NB4 (cell line): ENCODE data around the gene TXNDC15.

Source experiments
- POLR2A ChIP-seq: IDR thresholded peaks from 2 replicates; pipeline ENCODE4 v1.6.1; 2011; ENCODE audit warnings: mild to moderate bottlenecking; ENCODE audit not compliant: insufficient read length; ENCODE audit errors: extremely low read depth
- TF ChIP-seq, protein P1 (sequence below): IDR thresholded peaks from one replicate; pipeline ENCODE4 v1.5.1; 2012; ENCODE audit warnings: low read depth, low read length
- TF ChIP-seq, protein P2 (sequence below): IDR thresholded peaks from 2 replicates; pipeline ENCODE4 v1.6.1; 2011; ENCODE audit warnings: low read depth, low read length

DNA sequence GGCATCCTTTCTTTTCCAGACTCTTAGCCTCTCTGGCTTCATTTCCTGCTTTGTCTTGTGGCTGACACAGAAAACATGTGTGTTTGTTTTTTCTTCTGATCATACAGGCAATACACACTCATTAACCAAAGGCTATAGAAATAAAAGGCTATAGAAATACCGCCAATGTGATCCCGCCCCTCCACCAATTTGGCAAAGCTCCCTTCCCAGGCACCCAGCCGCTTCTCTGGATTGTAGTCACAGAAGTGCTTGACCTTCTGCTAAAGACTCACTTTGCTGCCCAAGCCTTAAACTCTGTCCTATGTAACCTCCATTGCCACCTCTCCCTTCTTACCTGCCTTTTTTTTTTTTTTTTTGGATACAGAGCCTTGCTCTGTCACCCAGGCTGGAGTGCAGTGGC lies 5.3 kb downstream of the TXNDC15 start:
- TF ChIP-seq, protein P1, sequence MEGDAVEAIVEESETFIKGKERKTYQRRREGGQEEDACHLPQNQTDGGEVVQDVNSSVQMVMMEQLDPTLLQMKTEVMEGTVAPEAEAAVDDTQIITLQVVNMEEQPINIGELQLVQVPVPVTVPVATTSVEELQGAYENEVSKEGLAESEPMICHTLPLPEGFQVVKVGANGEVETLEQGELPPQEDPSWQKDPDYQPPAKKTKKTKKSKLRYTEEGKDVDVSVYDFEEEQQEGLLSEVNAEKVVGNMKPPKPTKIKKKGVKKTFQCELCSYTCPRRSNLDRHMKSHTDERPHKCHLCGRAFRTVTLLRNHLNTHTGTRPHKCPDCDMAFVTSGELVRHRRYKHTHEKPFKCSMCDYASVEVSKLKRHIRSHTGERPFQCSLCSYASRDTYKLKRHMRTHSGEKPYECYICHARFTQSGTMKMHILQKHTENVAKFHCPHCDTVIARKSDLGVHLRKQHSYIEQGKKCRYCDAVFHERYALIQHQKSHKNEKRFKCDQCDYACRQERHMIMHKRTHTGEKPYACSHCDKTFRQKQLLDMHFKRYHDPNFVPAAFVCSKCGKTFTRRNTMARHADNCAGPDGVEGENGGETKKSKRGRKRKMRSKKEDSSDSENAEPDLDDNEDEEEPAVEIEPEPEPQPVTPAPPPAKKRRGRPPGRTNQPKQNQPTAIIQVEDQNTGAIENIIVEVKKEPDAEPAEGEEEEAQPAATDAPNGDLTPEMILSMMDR, result no peak
- no peak for TF ChIP-seq POLR2A
- TF ChIP-seq, protein P2, sequence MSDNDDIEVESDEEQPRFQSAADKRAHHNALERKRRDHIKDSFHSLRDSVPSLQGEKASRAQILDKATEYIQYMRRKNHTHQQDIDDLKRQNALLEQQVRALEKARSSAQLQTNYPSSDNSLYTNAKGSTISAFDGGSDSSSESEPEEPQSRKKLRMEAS, result no peak
